Measurements from ENCODE around the gene CLK2. TPM values are rescaled to one million over a fixed set of nuclear protein-coding genes. Genes with fewer than 3 reads are reported as not detected.

The CLK2 gene
- total RNA-seq, 1 experiment from 2014 or later: 72.6 TPM

DNA sequence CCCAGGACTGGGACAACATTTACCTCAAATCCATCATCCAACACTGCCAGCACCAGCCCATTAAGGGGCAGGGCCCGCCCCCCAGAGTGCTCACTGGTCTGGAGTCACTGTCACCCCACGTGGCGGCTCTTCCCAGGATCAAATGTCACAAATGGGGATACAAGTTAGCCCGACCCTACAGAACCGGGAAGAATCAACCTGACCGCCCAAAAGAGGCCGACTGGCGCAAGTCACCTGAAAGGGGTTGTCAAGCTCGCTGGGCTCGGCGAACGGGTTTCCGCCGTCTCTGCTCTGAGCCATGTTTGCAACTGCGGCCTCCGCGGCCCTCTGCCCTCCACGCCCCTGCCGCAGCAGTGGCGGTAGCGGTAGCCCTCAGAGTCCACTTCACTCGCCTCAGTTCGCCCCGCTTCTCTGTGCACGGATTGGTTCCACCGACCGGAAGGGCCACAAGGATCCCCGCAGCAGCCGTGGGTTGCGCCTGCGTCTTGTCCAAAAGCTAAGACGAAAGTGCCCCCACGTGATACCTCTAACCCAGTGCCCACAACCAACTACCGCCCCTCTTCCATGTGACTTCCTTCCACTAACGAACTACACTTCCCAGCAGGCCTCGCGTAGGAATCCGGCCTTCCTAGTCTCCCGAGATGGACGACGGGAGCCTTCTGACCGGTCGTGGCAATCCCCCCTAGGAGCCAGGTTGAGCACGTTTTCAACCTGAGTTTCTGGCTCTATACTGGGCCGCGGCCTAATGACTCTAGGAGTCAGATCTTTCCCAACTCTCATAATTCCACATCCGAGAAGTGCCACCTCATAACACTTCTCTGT lies 11.2 kb downstream of the CLK2 start, which contains the start of gene SCAMP3 (continued):
- TF ChIP-seq, protein P1, sequence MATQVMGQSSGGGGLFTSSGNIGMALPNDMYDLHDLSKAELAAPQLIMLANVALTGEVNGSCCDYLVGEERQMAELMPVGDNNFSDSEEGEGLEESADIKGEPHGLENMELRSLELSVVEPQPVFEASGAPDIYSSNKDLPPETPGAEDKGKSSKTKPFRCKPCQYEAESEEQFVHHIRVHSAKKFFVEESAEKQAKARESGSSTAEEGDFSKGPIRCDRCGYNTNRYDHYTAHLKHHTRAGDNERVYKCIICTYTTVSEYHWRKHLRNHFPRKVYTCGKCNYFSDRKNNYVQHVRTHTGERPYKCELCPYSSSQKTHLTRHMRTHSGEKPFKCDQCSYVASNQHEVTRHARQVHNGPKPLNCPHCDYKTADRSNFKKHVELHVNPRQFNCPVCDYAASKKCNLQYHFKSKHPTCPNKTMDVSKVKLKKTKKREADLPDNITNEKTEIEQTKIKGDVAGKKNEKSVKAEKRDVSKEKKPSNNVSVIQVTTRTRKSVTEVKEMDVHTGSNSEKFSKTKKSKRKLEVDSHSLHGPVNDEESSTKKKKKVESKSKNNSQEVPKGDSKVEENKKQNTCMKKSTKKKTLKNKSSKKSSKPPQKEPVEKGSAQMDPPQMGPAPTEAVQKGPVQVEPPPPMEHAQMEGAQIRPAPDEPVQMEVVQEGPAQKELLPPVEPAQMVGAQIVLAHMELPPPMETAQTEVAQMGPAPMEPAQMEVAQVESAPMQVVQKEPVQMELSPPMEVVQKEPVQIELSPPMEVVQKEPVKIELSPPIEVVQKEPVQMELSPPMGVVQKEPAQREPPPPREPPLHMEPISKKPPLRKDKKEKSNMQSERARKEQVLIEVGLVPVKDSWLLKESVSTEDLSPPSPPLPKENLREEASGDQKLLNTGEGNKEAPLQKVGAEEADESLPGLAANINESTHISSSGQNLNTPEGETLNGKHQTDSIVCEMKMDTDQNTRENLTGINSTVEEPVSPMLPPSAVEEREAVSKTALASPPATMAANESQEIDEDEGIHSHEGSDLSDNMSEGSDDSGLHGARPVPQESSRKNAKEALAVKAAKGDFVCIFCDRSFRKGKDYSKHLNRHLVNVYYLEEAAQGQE (IDR thresholded peaks at IDR 0.05; ENCODE audit: low read depth): no peak
- no peak for TF ChIP-seq CBX3 (IDR thresholded peaks at IDR 0.05; ENCODE audit: low read depth)

DNA sequence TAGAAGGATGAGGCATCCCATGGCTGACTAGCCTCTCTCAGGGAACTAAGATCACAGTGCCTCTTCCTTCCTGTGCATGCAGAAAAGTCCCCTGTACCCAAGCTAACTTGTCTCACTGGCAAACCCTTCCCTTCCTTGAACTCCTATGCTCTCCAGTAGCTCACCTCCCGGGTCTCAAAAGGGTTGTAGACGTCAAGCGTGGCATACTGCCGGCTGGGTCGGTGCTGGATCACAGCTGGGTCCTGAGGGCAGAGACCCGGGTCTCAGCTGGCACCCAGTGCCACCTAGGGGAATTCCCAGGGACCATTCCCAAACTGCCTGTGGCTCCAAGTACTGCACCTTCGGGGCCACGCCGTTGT lies 11.8 kb downstream of the CLK2 start:
- H3K9ac ChIP-seq (ENCODE audit: low read length): peak overlapping the region; percentile 68
- no peaks in the 10 kb centered on the region for H3K9me3 ChIP-seq (ENCODE audit: control insufficient read depth in 1 of 2, insufficient read depth in 1 of 2, low read depth in 1 of 2, low read length in 2 of 2)
- H4K20me1 ChIP-seq (ENCODE audit: insufficient read depth): no peaks in the 10 kb centered on the region
- TF ChIP-seq RAD21 (IDR thresholded peaks at IDR 0.05; ENCODE audit: low read depth): no peak
- TF ChIP-seq, protein P2, sequence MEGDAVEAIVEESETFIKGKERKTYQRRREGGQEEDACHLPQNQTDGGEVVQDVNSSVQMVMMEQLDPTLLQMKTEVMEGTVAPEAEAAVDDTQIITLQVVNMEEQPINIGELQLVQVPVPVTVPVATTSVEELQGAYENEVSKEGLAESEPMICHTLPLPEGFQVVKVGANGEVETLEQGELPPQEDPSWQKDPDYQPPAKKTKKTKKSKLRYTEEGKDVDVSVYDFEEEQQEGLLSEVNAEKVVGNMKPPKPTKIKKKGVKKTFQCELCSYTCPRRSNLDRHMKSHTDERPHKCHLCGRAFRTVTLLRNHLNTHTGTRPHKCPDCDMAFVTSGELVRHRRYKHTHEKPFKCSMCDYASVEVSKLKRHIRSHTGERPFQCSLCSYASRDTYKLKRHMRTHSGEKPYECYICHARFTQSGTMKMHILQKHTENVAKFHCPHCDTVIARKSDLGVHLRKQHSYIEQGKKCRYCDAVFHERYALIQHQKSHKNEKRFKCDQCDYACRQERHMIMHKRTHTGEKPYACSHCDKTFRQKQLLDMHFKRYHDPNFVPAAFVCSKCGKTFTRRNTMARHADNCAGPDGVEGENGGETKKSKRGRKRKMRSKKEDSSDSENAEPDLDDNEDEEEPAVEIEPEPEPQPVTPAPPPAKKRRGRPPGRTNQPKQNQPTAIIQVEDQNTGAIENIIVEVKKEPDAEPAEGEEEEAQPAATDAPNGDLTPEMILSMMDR (IDR thresholded peaks at IDR 0.05 in 2 of 3, conservative IDR thresholded peaks at IDR 0.05 in 1 of 3; ENCODE audit: borderline replicate concordance in 1 of 3, insufficient read depth in 1 of 3, low read depth in 2 of 3, low read length in 2 of 3): peak in 2 of 3 experiments; percentile 7 to 27; a peak in 1 of 6 replicates
- DNase-seq (ENCODE audit: low read depth, low spot score) (no peak), ATAC-seq (peak; percentile 1; the same call in 1 of the 2 replicates)
- BruUV-seq (replicated peaks): no TSS peak
- peaks cover 33 to 44% of the 10 kb centered on the region in 2 experiments; a peak in 3 of 4 replicates for H3K36me3 ChIP-seq (ENCODE audit: control insufficient read depth in 1 of 2, insufficient read depth in 2 of 2, low read length in 2 of 2)
- peaks cover 7 to 15% of the 10 kb centered on the region in 2 experiments; a peak in 3 of 4 replicates for H3K4me1 ChIP-seq (ENCODE audit: control insufficient read depth in 1 of 2, insufficient read depth in 2 of 2, low read length in 2 of 2)
- H3K4me2 ChIP-seq (ENCODE audit: low read length): peak overlapping the region; percentile 93
- intact Hi-C loops (cut with micrococcal nuclease): no loop called here
- H2AFZ ChIP-seq (ENCODE audit: low read depth, low read length, poor library complexity, severe bottlenecking): no peak overlapping the region
- peaks cover 17% of the 10 kb centered on the region for H3K79me2 ChIP-seq (ENCODE audit: insufficient read depth, low read length)
- H3K9me2 ChIP-seq (ENCODE audit: insufficient read depth): no peaks in the 10 kb centered on the region
- ChIA-PET CTCF (interaction anchor here (1.5 to 1.7 kb wide), 2 partner anchors 10 to 62 kb away, joined by 3 to 13 read pairs; no protein-coding TSS in a partner anchor), POLR2A (interaction anchor here (1.0 to 2.1 kb wide), 2 partner anchors 11 to 12 kb away, joined by 3 to 19 read pairs; partner anchors contain the start of gene CLK2), RAD21 (ENCODE audit: low non-redundant PET in 1 of 2, low total read pairs in 2 of 2, uncharacterized antibody in 2 of 2, unreplicated experiment in 2 of 2) (interaction anchor here in 1 of 2 experiments (1.2 kb wide), 1 partner anchor 11 kb away, joined by 3 read pairs; no protein-coding TSS in a partner anchor)
- H3K4me3 ChIP-seq (replicated peaks in 1 of 2; ENCODE audit: low read depth in 1 of 2, low read length in 2 of 2): peak overlapping the region; percentile 92 to 94
- H3K27ac ChIP-seq (ENCODE audit: low read depth, low read length): peak overlapping the region; percentile 68
- H3K27me3 ChIP-seq (ENCODE audit: insufficient read depth, low read length): no peaks in the 10 kb centered on the region
